EH (cell line): ENCODE results near the gene USP37.

Experiments
- DNase-seq: peaks from one replicate; pipeline ENCODE4 v3.0.0-alpha.2; 2015; ENCODE audit warnings: low read depth

The USP37 gene

GRCh38 chr2:218429911-218430692, 138.0 kb downstream of the USP37 start:
- DNase-seq = no peak

- DNase-seq = no peak
These were observed 139.1 kb downstream of the USP37 start for GRCh38 chr2:218428846-218429558.

GRCh38 chr2:218427741-218428140, 140.4 kb downstream of the USP37 start:
- DNase-seq = no peak

- no peak for DNase-seq
These were observed 142.6 kb downstream of the USP37 start for GRCh38 chr2:218425531-218425930.

- DNase-seq = no peak
These were observed 144.6 kb downstream of the USP37 start for GRCh38 chr2:218423584-218423983.

- DNase-seq = no peak
These were observed 145.6 kb downstream of the USP37 start for GRCh38 chr2:218422403-218423086.

GRCh38 chr2:218421027-218421426, 147.1 kb downstream of the USP37 start:
- no peak for DNase-seq

GRCh38 chr2:218419630-218420216, 148.4 kb downstream of the USP37 start:
- DNase-seq = no peak

- no peak for DNase-seq
These were observed 149.3 kb downstream of the USP37 start, which contains the start of gene VIL1 for GRCh38 chr2:218418717-218419458. Gene VIL1, plus strand, starts transcription at chr2:218419123. Its CDS starts 4,656 bp downstream, at chr2:218423779.

GRCh38 chr2:218418321-218418716, 149.8 kb downstream of the USP37 start:
- no peak for DNase-seq

GRCh38 chr2:218407717-218408116, 160.4 kb downstream of the USP37 start:
- DNase-seq = no peak

GRCh38 chr2:218406949-218407618, 161.1 kb downstream of the USP37 start:
- peak; percentile 62 for DNase-seq

- peak; percentile 98 for DNase-seq
These were observed 161.8 kb downstream of the USP37 start for GRCh38 chr2:218406209-218406948.

- no peak for DNase-seq
These were observed 162.4 kb downstream of the USP37 start for GRCh38 chr2:218405746-218406208.

GRCh38 chr2:218405086-218405745, 162.9 kb downstream of the USP37 start:
- no peak for DNase-seq

- DNase-seq = no peak
These were observed 163.6 kb downstream of the USP37 start for GRCh38 chr2:218404351-218405085.

GRCh38 chr2:218403810-218404209, 164.3 kb downstream of the USP37 start:
- no peak for DNase-seq

GRCh38 chr2:218402911-218403411, 165.2 kb downstream of the USP37 start:
- no peak for DNase-seq

GRCh38 chr2:218402491-218402901, 165.7 kb downstream of the USP37 start:
- no peak for DNase-seq
